HG02885 (cell line): Measurements from ENCODE around the gene GMDS.

ENCODE experiments used
- ATAC-seq: cut with Tn5 transposase; IDR thresholded peaks from one replicate; pipeline ENCODE4 v1.9.1; 2021; ENCODE audit warnings: mild to moderate bottlenecking; ENCODE audit not compliant: unreplicated experiment, poor library complexity

The GMDS gene

DNA sequence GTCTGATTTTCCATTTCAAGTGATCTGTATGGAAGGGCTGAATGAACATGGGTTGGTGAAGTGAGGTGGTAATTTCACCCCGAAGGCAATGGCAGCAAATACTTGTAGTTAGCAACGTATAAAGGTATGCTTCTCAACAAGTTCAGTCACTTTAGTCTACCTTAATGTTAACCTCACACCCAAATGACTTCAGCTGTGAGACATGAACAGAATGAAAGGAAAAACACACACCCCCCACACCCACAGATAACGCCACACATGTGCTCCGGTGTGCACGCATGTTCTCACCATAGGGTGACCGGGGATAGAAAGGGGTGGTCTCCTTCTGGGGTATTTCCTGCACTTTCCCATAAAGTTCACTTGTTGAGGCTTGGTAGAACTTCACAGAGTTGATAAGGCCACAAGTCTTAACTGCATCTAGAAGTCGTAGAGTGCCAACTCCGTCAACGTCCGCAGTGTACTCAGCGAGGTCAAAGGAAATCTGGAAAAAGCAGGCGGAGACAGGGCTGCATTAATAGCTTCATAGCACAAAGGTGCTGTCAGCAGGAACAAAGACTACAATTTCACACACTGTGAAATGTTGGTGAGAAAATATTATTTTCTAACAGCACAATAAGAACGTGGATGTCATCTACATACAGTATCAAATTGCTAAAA, 284.8 kb downstream of the GMDS start:
- ATAC-seq = no peak

DNA sequence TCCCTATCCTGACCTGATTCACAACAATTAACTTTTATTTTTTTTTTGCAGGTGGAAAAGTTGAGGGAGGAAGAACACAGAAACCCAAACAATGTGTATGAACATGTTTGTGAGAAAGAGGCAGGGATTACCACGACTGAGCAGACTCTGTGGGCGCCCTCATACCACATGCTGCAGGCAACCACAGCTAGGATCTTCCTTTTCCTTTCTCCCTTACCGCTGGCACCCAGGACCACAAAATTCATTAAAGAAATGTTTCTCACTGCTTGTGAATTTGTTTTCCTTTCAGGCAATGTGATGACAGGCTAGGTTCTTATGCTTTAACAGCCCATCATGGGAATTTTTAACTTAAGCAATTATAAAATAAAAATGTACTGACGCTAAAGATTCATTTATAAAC, 287.1 kb downstream of the GMDS start:
- ATAC-seq = no peak

DNA sequence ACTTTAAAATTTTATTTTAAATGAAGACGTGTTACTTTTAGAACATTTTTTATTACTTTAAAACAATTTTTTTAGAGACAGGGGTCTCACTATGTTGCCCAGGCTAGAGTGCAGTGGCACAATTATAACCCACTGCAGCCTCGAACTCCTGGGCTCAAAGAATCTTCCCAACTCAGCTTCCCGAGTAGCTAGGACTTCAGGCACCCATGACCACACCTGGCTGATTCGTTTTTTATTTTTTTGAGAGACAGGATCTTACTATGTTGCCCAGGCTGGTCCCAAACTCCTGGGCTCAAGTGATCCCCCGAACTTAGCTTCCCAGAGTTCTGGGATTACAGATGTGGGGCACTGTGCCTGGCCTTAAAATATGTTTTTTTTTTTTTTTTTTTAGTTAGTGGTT, 287.7 kb downstream of the GMDS start:
- no peak for ATAC-seq

DNA sequence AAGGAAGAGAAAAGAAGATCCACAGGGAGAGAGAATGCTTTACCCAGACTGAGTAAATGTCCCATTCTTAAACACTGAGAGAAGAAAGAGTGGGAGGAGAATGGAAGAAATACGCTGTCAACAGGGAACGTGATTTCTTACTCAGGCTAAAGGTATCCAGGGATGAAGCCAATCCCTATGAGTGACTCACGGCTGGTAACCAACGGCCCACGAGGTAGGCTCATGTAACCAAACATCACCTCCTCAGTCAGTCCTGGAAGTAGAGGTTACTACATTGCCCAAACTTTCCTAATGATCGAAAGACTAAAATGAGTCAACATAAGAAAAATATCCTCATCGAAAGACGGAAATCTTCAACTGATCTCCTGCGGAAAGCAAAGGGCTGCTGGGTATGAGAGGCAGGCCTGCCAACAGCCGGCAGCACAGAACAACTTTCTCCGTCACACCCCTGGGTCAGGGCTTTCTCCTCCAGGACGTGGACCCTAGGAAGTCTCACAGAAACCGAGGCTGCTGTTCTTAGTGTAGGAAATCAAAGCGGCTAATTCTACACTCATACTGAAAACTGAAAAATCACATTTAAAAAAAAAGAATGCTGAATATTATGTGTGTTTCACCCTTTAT, 292.6 kb downstream of the GMDS start:
- ATAC-seq = no peak

DNA sequence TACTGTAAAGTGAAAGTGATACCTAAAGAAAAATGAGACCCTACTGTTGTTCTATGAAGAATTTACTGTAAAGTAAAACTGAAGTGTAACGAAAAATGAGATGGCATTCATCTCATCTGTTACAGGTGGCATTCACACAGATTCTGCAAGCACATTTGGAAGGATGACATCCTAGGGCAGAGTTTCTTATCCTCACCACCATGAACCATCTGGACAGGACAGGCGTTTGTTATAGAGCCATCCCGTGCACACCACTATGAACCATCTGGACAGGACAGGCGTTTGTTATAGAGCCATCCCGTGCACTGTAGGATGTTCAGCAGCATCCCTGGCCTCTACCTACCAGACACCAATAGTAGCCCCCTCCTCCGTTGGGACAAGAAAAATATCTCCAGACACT, 294.8 kb downstream of the GMDS start:
- no peak for ATAC-seq

DNA sequence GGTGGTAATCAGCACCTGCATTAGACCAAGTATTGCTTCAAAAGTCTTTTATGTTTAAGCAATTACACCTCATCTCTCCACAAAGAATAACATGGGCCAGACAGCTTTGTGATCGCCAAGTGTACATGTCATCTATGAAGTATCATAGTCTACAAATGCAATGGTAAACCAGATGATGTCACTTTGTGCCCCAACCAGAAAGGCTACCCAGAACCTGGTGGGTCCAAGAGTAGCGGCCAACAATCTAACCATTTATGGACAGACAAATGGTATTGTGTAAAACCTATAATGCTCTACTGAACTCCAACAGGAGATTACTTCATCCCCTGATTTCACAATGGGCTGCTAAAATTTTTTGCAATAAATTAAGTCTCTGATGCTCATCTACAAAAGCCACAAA, 295.9 kb downstream of the GMDS start:
- no peak for ATAC-seq

DNA sequence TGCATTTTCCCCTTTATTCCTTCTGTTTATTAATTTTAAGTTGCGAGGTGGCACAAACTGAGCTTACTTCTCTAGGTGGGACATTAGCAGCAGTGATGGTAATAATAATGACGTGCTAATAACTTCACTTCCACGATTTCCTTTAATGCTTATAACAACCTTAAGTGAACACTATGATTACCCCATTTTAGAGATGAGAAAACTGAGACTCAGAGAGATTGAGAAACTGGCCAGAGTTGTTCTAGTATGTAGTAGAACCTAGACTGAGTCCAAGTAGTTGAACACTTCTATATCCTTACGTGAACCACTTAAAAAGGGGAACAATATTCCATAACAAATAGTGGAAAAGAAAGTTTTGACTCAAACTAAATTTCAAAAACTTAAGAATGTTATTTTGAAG, 297.5 kb downstream of the GMDS start:
- ATAC-seq = no peak

DNA sequence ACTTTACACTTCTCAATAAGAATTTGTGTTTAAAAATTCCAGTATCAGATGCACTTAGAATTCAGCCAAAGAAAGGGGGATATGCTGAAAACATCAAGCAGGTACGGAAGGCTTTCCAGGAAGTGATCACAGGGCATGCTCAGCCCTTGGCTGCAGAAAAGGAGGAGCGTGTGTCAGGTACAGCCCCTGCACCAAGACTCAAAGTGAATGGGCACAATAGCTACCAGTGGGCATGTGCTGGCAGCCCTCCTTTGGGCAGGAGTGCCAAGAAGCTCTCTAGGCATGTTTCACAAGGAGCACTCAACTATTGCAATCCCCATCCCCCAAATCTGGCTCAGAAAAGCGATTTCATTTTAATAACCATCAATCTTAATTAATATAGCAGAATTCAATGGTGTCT, 298.8 kb downstream of the GMDS start:
- ATAC-seq = no peak

DNA sequence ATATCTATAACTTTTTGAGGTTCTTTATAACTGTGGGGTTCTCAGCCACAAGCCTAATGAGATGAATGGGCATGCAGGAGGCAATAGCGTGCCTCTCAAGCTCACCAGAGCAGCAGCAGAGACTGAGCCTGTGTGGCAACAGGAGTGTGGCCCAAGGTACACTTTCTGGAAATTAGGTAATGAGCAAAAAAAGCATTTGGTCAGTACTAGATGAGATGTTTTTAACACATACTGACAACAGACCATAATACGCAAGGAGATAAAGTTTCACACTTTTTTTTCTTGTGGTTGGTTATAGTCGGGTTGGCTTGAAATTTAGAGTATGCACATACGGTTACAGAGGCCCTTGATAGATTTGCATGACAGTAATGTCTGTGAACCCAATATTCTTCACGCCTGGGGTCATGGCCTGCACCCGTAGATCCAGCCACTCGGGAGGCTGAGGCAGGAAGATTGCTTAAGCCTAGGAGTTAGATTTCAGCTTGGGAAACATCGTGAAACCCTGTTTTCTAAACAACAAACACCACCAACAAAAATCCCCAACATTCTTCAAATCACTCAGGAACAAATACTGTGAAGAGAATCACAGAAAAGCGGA, 300.1 kb downstream of the GMDS start:
- ATAC-seq = no peak

DNA sequence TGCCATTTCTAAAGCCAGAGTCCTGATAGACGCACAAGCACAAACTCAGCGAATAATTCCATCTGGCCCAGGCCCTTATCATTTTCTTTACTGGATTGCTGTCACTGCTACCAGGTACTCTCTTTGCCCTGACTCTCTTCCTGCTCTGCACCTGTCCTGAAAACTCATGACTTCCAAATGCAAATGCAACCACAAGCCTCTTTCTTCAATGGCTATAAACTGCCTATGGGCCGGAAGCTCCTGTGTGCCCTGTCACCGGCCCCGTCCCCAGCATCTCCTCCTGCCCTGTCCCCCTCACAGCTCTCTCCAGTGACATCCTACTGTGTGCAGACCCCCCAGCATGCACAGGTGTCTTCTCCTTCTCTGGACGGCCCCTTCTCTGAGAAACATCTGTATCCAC, 302.6 kb downstream of the GMDS start:
- ATAC-seq = no peak

DNA sequence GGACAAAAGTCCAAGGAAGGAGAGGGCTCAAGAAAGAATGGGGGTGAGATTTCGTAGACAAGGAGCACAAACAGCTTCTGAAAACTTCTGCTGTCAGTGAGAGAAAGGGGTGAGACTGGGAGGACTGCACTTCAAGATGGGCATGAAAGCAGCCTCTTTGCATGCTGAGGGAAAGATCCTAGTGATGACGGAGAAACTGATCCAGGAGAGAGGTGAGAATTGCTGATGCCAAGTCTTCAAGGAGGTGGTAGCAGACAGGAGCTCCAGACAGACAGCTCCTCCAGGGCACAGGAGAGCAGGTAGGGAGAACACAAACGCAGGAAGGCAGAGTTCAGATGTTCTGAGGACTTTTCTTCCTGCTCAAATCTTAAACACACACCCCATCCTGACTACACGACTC, 303.9 kb downstream of the GMDS start:
- ATAC-seq = no peak

DNA sequence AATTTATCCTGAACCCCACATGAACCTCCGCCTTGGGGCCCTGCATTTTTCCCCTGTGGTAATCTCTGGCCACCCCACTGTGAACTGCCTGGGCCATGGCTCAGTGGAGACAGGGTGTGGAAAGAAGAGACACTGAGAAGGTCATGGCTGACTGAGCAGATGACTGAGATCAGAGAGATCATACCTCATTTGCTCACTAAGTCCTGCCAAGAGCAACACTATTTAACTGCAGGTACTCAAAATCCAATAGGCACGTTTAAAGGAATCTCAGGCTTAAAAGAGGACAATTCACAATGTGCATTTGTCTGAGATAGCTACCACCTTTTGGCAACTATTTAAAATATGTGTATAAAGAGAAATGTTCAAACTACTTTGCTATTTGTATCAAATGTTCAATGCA, 305.0 kb downstream of the GMDS start:
- peak; percentile 82 for ATAC-seq

DNA sequence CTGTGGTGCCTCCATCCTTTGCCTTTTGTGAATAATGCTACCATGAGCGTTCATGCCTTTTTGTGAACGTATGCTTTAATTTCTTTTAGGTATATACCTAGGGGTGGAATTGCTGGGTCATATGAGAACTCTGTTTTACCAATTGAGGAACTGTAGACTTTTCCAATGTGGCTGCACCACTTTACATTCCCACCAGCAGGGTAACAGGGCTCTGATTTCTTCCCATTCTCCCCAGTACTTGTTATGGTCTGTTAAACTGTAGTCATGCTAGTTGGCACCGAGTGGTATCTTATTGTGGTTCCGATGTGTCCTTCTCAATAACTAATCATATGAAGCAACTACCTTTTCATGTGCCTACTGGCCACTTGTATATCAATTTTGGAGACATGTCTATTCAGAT, 312.1 kb downstream of the GMDS start:
- no peak for ATAC-seq

DNA sequence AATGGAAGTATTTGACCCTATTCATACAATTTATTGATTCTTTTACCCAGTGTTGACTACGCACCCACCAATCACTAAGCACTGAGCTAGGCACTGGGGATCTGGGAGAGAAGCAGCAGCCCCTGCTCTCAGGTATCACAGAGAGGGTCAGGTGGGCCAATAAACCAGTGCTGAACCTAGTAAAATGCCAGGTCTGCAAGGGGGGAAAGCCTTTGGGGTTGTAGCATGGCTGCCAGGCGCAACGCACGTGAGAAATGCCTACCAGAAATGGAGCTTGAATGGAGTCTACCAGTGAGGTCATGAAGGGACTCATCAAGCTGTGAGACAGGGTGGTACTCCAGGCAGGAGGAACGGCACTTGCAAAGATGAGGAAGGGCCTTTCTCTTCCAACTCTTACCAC, 313.6 kb downstream of the GMDS start:
- ATAC-seq = no peak

DNA sequence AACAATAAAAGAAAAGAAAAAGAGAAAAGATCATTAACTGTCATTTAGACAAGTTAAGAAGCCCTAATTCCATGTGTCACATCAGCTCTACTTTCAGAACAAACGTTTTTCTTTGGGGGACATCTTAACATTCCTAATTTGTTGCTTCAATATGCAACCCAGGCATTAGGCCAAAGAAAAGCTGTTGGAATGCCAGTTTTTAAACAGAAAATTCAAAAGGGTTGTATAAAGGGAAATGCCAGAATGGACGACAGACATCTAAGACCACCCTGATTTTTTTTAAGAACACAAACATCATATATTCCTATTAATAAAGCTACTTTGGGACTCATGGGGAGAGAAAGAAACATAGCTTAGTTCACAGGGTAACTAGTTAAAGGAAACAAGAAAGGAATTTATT, 315.0 kb downstream of the GMDS start:
- ATAC-seq = no peak

DNA sequence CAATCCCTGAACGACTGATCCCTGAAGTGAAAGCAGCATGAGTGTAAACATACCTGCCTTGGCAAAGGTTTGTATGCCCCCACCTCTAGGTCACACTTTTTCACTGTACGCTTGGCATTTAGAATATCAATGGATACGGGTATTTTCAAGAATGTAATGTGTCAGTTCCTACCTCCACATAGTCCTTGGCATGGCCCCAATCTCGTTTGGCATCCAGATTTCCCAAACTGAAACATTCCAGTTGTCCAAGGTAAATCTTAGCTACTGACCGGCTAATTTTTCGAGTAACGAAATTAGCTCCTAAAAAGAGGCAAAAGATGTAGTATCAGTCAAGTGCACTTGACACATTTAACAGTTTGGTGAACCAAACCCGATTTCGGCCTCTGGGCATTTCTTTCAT, 315.5 kb downstream of the GMDS start:
- ATAC-seq = no peak

DNA sequence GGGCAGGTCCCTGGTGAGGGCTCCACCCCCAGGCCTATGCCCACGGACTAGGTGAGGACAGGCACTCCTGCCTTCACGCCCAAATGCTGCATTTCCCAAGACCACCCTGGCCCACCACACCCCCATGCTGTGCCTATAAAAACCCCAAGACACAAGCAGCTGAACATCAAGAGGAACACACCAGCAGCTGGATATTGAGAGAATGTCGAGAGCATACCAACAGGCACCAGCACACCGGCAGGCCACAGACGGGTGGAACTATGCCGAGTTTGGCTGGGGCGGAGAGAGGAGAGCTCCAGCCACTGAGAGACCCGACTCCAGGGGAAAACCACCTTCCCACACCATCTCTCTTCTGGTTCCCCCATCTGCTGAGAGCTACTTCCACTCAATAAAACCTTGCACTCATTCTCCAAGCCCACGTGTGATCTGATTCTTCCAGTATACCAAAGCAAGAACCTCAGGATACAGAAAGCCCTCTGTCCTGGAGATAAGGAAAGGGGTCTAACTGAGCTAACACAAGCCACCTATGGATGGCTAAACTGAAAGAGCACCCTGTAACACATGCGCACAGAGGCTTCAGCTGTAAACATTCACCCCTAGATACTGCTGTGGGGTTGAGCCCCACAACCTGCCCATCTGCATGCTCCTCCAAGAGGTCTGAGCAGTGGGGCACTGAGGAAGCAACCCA, 319.5 kb downstream of the GMDS start:
- ATAC-seq = no peak

DNA sequence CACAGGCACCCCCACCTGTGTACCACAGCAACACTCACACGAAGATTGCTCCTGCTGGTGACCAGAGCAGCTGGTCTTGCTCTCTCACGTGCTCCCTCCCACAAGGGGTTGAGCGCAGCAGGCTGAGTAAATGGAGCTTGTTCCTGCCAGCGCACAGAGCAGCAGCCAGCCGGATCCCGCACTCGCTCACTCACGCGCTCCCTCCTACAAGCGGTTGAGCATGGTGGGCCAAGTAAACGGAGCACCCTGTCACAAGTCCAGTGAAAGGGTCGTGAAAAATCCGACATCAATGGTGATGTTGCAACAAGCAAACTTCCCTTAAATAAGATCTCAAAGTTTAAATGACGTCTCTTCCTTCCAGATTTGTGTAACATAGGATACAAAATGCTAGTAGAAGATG, 322.0 kb downstream of the GMDS start:
- no peak for ATAC-seq

DNA sequence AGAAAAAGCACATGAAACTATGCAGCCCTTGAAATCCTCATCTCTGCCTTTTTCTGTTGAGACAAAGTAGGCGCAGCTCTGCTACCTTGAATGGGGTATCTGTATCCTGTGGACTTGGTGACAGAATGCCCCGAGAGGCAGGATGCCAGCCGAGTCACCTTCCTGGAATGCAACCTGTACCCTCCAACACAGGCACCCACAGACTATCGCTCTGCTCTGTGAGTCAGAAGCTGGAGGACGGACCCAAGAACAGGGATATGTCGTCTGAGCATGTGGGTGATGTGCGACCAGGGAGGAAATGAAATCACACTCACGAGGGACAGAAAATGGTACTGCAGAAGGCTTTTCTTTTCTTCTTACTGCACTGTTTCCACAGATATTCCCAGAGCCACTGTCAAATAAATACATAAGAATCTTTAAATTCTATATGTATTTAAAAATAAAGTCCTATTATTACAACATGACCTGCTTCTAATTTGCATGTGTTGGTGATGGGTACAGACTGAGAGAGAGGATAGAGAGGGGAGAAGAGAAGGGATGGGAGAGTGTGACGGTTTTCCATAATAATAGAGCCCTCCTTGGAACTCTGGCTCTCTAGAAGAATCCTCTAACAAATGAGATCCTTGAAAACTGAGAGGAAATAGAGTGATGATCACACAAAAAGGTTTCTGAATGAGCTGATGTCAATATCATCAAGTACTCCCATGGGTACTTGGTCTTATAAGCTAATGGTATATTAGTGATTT, 327.6 kb downstream of the GMDS start:
- ATAC-seq = no peak

DNA sequence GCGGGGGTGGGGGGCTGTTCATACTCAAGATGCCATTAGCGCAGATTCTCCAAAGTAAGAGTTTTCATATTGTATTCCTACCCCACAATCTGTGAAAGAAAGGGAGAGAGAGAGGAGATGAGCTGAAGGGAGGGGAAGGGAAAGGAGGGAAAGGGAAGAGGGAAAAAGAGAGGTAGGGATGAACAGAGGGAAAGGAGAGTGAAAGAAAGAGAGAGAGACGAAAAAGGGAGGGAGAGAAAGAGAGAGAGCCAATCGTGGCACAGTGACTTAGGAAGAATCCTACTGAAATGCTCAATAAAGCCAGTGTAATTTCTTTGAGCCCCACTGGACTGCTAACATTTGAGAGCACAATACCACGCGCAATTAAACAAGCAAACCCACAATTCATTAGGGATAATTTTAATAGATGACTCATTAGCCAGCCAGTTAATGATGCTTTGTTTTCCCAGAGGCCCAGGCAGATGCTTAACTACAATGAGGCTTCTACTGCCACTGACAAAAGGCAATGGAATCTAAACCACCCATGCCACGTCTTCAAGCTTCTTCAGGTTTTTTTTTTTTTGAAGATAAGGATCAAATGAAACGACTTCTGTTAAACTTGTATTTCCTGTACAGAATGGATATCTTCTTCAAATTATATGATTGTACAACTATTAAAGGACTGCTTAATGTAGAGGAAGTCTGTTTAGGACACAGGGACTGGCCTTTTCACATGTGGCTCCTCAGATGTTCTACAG, 328.9 kb downstream of the GMDS start:
- ATAC-seq = no peak
